Regular cardiac myocyte (primary cell): ENCODE results near the gene LHFPL2. TPM values are rescaled to one million over a fixed set of nuclear protein-coding genes. Genes with fewer than 3 reads are reported as not detected.

Experiments used
- total RNA-seq: library from RNA; depleted of rRNA; stranded (reverse); fragments of >200 nt; gene quantifications from 2 replicates; pipeline ENCODE4 v1.2.3, GENCODE V29; 2014

LHFPL2 gene, protein sequence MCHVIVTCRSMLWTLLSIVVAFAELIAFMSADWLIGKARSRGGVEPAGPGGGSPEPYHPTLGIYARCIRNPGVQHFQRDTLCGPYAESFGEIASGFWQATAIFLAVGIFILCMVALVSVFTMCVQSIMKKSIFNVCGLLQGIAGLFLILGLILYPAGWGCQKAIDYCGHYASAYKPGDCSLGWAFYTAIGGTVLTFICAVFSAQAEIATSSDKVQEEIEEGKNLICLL
- 45.6 and 57.5 TPM in 2 replicates for total RNA-seq

DNA sequence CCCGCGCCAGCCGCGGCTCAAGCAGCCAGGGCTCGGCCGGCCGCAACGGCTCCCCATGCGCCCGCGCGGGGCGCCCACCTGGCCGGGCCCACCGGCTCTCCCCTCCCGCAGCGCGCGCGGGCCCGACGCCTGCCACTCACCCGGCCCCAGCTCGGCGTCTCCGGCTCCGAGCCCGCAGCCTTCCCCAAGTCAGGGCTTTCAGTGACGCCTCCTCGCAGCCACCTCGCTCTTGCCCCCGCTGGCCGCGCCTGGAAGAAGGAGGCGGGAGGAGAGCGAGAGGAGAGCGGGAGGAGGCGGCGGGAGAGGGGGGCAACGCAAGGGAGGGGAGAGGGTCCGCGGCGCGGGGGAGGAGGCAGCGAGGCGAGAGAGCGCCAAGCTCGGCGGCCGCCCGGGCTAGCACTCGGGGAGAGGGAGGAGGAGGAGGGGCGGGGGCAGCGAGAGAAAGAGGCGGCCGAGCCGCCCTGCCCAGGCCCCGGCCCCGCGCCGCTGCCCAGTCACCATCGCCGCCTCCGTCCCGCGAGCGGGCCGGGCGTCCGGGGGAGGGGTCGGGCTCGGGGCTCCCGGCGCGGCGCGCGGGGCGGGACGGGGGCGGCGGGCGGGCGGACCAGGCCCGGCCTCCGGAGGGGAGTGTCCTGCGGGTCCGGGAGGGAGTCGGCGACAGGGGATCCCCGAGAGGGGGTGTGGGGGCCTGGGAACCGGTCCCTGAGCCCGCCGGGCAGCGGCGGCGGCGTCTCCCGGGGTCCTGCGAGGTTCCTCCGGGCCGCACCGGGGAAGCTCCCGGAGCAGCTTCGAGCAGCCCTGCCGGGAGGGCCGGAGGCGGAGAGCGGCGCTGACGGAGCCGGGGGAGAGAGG, at the start of gene LHFPL2:
LHFPL2 (minus strand) TSS at position 414 of the 852 bp plus-strand sequence. CDS start 138,559 bp downstream, outside the sequence.

